PC-9 (cell line): ENCODE results near the gene CAPN1. TPM values are rescaled to one million over a fixed set of nuclear protein-coding genes. Genes with fewer than 3 reads are reported as not detected.

Experiments
- BruUV-seq: library from RNA; stranded (reverse); fragments of 400-500 nt; replicated peaks from 2 replicates; lab custom pipeline; 2021; lab: Mats Ljungman, UMichigan
- CTCF ChIA-PET: fragments of 300-600 bp; sonication (Branson Sonifier 250); formaldehyde crosslinking; loops from one replicate; lab custom pipeline; 2022; ENCODE audit warnings: antibody characterized with exemption; lab: Charles Lee
- POLR2A ChIA-PET: fragments of 300-600 bp; sonication (Branson Sonifier 250); formaldehyde crosslinking; loops from one replicate; lab custom pipeline; 2022; ENCODE audit warnings: antibody characterized with exemption; ENCODE audit not compliant: unreplicated experiment; lab: Charles Lee
- DNase-seq, 2 experiments: peaks; one replicate each; pipeline versions ENCODE4 v3.0.0 to v3.0.0-alpha.2; 2015 to 2022; ENCODE audit warnings: mixed read lengths in 1 of 2
- H2AFZ ChIP-seq: fragments of 200-600 bp; sonication (generic); 2 replicates; pipeline ENCODE4 v1.8.1; 2017; ENCODE audit warnings: antibody characterized with exemption
- H3F3A ChIP-seq: fragments of 200-600 bp; sonication (generic); 2 replicates; pipeline ENCODE4 v1.8.1; 2017; ENCODE audit warnings: antibody characterized with exemption, mild to moderate bottlenecking, low read depth; ENCODE audit not compliant: insufficient read depth
- H3K27ac ChIP-seq: fragments of 200-600 bp; sonication (generic); 2 replicates; pipeline ENCODE4 v1.6.1; 2016; ENCODE audit warnings: mixed run types
- H3K27me3 ChIP-seq: fragments of 200-600 bp; sonication (generic); 2 replicates; pipeline ENCODE4 v1.6.1; 2016; ENCODE audit warnings: low read depth, mixed run types; ENCODE audit not compliant: insufficient read depth
- H3K36me3 ChIP-seq: fragments of 200-600 bp; sonication (generic); 2 replicates; pipeline ENCODE4 v1.6.1; 2016; ENCODE audit warnings: low read depth, mixed run types
- H3K4me1 ChIP-seq: fragments of 200-600 bp; sonication (generic); replicated peaks from 2 replicates; pipeline ENCODE4 v1.6.1; 2016; ENCODE audit warnings: mixed run types; ENCODE audit not compliant: insufficient read depth
- H3K4me2 ChIP-seq: fragments of 200-600 bp; sonication (generic); 2 replicates; pipeline ENCODE4 v1.6.1; 2017; ENCODE audit warnings: mixed run types
- H3K4me3 ChIP-seq: fragments of 200-600 bp; sonication (generic); 2 replicates; pipeline ENCODE4 v1.6.1; 2016; ENCODE audit warnings: mixed run types
- H3K79me2 ChIP-seq: fragments of 200-600 bp; sonication (generic); 2 replicates; pipeline ENCODE4 v1.6.1; 2017; ENCODE audit warnings: low read depth, mixed run types
- H3K9me2 ChIP-seq: fragments of 200-600 bp; sonication (generic); 2 replicates; pipeline ENCODE4 v1.8.1; 2017; ENCODE audit warnings: mild to moderate bottlenecking; ENCODE audit not compliant: insufficient read depth
- H3K9me3 ChIP-seq: fragments of 200-600 bp; sonication (generic); 2 replicates; pipeline ENCODE4 v1.8.1; 2016; ENCODE audit warnings: low read depth; ENCODE audit not compliant: insufficient read depth
- H4K20me1 ChIP-seq: fragments of 200-600 bp; sonication (generic); 2 replicates; pipeline ENCODE4 v1.8.1; 2017; ENCODE audit not compliant: insufficient read depth
- CTCF ChIP-seq: fragments of 200-600 bp; sonication (generic); conservative IDR thresholded peaks from 2 replicates; pipeline ENCODE4 v1.6.1; 2017; ENCODE audit warnings: mixed run types, antibody characterized with exemption, mild to moderate bottlenecking, moderate library complexity
- EZH2 ChIP-seq: fragments of 200-600 bp; sonication (generic); IDR thresholded peaks from 2 replicates; pipeline ENCODE4 v1.8.0; 2017; ENCODE audit warnings: antibody characterized with exemption, low read depth
- intact Hi-C: fragments of 100-400 bp; cut with micrococcal nuclease; formaldehyde crosslinking; loops from one replicate; pipeline ENCODE4 v1.10.0; 2022; ENCODE audit not compliant: unreplicated experiment
- total RNA-seq: library from RNA; stranded (reverse); gene quantifications from 2 replicates; pipeline ENCODE4 v1.2.3, GENCODE V29; 2021

The CAPN1 gene
- total RNA-seq, 1 experiment from 2014 or later, result 559 TPM

GRCh38 chr11:65132988-65133700, 48.6 kb upstream of the CAPN1 start:
- Histone ChIP-seq H3K36me3 (peaks cover 35% of the 10 kb centered on the region), H3K79me2 (peaks cover 35% of the 10 kb centered on the region), H3K27me3 (no peaks in the 10 kb centered on the region), H4K20me1 (peaks cover 32% of the 10 kb centered on the region), H2AFZ (peak overlapping the region; percentile 75; the same call in 1 of the 2 replicates), H3K4me2 (peak overlapping the region; percentile 89), H3F3A (peaks cover 42% of the 10 kb centered on the region), H3K27ac (peak overlapping the region; percentile 92), H3K4me3 (peak overlapping the region; percentile 92), H3K9me2 (no peaks in the 10 kb centered on the region), H3K9me3 (no peaks in the 10 kb centered on the region), H3K4me1 (peaks cover 19% of the 10 kb centered on the region)
- CTCF ChIA-PET, result no interaction called here
- TF ChIP-seq EZH2, result no peak
- 0 out of 2 replicates have a peak, but pooled peaks have one; percentile 0 for TF ChIP-seq CTCF
- no TSS peak for BruUV-seq
- intact Hi-C loops, result no loop called here
- DNase-seq, result peak; percentile 82 to 83
- POLR2A ChIA-PET, result interaction anchor here (0.6 to 0.7 kb wide), 2 partner anchors 37 to 67 kb away, joined by 4 to 16 read pairs; no protein-coding TSS in a partner anchor

DNA sequence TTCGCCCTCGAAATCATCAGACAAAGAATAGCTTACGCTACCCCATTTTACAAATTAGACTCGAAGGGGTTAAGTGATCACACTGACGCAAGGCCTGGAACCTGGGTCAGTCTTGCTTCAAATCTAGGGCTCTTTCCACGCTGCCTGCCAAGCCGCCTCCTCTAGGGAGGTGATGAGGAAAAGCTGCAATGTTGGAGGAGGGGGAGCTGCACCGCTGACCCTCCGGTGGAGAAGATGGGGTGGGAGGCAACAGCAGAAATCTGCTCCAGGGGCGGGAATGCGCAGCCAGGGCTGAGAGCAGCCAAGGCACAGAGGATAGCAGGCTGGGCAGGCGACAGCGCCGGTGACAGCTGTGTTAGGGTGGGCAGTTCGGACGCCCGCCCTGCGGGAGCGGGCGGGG, 48.0 kb upstream of the CAPN1 start:
- Histone ChIP-seq H3K4me2 (peak overlapping the region; percentile 89), H2AFZ (peak overlapping the region; percentile 75), H3K79me2 (peaks cover 35% of the 10 kb centered on the region), H3K9me3 (no peaks in the 10 kb centered on the region), H3K9me2 (no peaks in the 10 kb centered on the region), H3K4me3 (peak overlapping the region; percentile 92), H3K4me1 (peaks cover 19% of the 10 kb centered on the region), H3F3A (peaks cover 40% of the 10 kb centered on the region), H3K27ac (peak overlapping the region; percentile 92), H4K20me1 (peaks cover 31% of the 10 kb centered on the region), H3K36me3 (peaks cover 35% of the 10 kb centered on the region), H3K27me3 (no peaks in the 10 kb centered on the region)
- BruUV-seq, result no TSS peak
- TF ChIP-seq EZH2, result no peak
- no peak for TF ChIP-seq CTCF
- intact Hi-C loops, result no loop called here
- no peak for DNase-seq
- ChIA-PET POLR2A (interaction anchor here (0.6 to 0.7 kb wide), 2 partner anchors 37 to 66 kb away, joined by 4 to 16 read pairs; no protein-coding TSS in a partner anchor), CTCF (no interaction called here)

DNA sequence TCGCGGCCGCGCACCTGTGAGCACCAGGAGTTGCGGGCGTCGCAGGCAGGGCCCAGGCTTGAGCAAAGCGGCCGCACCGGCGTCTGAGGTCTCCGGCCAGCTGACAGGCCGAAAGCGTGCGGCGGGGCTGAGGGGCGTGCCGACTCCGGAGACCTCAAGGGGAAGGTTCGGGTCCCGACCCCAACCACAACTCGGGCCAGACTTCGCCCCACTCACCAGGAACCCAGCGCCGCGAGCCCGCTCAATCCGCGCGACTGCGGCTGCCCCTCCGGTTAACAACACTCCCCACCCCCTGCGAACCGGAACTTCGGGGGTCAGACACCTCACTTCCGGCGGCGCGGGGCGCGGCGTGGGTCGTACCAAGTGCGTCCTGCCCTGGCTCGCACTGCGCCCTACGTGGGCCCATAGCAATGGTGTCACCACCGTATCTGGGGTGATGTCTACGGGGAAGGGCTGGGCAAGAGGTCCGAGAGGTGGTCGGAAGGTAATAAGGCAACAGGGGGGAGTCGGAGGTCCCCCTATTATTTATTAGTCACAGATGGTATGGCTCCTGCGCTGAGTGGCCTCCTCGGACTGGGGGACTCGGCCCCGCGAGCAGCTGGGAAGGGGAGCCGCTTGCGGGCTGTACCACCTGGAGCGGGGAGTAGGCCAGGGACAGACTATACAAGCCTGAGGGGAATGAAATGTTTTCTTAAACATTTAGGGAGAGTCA, 47.3 kb upstream of the CAPN1 start, which contains the start of gene SYVN1:
Gene SYVN1, minus strand, starts transcription at position 280 of the 712 bp plus-strand sequence. CDS start 918 bp downstream, outside the sequence.
- peaks cover 19% of the 10 kb centered on the region for H3K4me1 ChIP-seq
- peaks cover 25% of the 10 kb centered on the region for H4K20me1 ChIP-seq
- peaks cover 35% of the 10 kb centered on the region for H3K79me2 ChIP-seq
- peaks cover 31% of the 10 kb centered on the region for H3K36me3 ChIP-seq
- peak within 1 kb of the TSS; percentile 80 for H2AFZ ChIP-seq
- H3K27ac ChIP-seq, result peak within 1 kb of the TSS; percentile 92
- H3K9me3 ChIP-seq, result no peaks in the 10 kb centered on the region
- peak within 1 kb of the TSS; percentile 92 for H3K4me3 ChIP-seq
- TF ChIP-seq EZH2 (no peak), CTCF (no peak)
- no peaks in the 10 kb centered on the region for H3K9me2 ChIP-seq
- DNase-seq, result peak; percentile 79 to 90
- BruUV-seq, result no TSS peak
- ChIA-PET CTCF (interaction anchor here (0.6 to 1.3 kb wide), 3 partner anchors 12 to 196 kb away, joined by 3 to 5 read pairs (median 3); partner anchors contain the start of gene CAPN1), POLR2A (interaction anchor here (0.6 to 1.4 kb wide), 11 partner anchors 10 to 356 kb away, joined by 3 to 25 read pairs (median 5); partner anchors contain the start of genes CAPN1, FAU, MRPL49 and SF1)
- H3K27me3 ChIP-seq, result no peaks in the 10 kb centered on the region
- H3F3A ChIP-seq, result peaks cover 33% of the 10 kb centered on the region
- peak within 1 kb of the TSS; percentile 89 for H3K4me2 ChIP-seq
- intact Hi-C loops, result no loop called here
